CD4-positive, alpha-beta T cell (primary cell): ENCODE results near the gene PPCDC. TPM values are rescaled to one million over a fixed set of nuclear protein-coding genes. Genes with fewer than 3 reads are reported as not detected.

Experiments used
- ATAC-seq: fragments of 200-7000 bp; cut with Tn5 transposase; one replicate; pipeline ENCODE4 v1.10.0; 2022; ENCODE audit warnings: mild to moderate bottlenecking; ENCODE audit not compliant: poor library complexity
- CTCF ChIA-PET: fragments of 350-600 bp; sonication (Branson Sonifier 250); formaldehyde crosslinking; loops from one replicate; lab custom pipeline; 2021; ENCODE audit warnings: antibody characterized with exemption, inconsistent platforms; lab: Charles Lee
- POLR2A ChIA-PET: fragments of 350-600 bp; sonication (Branson Sonifier 250); formaldehyde crosslinking; loops from one replicate; lab custom pipeline; 2021; ENCODE audit warnings: antibody characterized with exemption, inconsistent platforms; lab: Charles Lee
- DNase-seq, 14 experiments: peaks; one replicate each; pipeline ENCODE4 v3.0.0-alpha.2; 2013 to 2020; ENCODE audit warnings: mixed read lengths in 2 of 14
- H3K27ac ChIP-seq, 2 donors: one replicate each; pipeline versions ENCODE4 v1.5.1 to v1.7.0; 2013; ENCODE audit warnings: low read length in 2 of 2, low read depth in 1 of 2, mild to moderate bottlenecking in 1 of 2
- H3K27me3 ChIP-seq, 2 experiments: 1 replicate in 1 of 2; 2 replicates in 1 of 2; pipeline versions ENCODE4 v1.6.1 to v1.7.0; 2013; ENCODE audit warnings: low read length in 2 of 2, control low read depth in 1 of 2, mild to moderate bottlenecking in 1 of 2, moderate library complexity in 1 of 2; ENCODE audit not compliant: insufficient read depth in 2 of 2, control insufficient read depth in 1 of 2
- H3K36me3 ChIP-seq: one replicate; pipeline ENCODE4 v1.6.1; 2013; ENCODE audit warnings: low read length, control low read depth; ENCODE audit not compliant: insufficient read depth
- H3K4me1 ChIP-seq: one replicate; pipeline ENCODE4 v1.6.1; 2013; ENCODE audit warnings: low read length, control low read depth; ENCODE audit not compliant: insufficient read depth
- H3K4me3 ChIP-seq: one replicate; pipeline ENCODE4 v1.5.1; 2013; ENCODE audit warnings: mild to moderate bottlenecking, low read length, moderate library complexity
- H3K9me3 ChIP-seq, 2 experiments: 1 replicate in 1 of 2; 2 replicates in 1 of 2; pipeline versions ENCODE4 v1.6.1 to v1.7.0; 2013; ENCODE audit warnings: low read length in 2 of 2, mild to moderate bottlenecking in 2 of 2, control low read depth in 1 of 2, moderate library complexity in 1 of 2; ENCODE audit not compliant: control insufficient read depth in 1 of 2, insufficient read depth in 1 of 2
- H3K27ac Mint-ChIP-seq: one replicate; pipeline ENCODE4 v1.8.0; 2020; ENCODE audit warnings: mixed read lengths
- H3K27me3 Mint-ChIP-seq: one replicate; pipeline ENCODE4 v1.8.0; 2021; ENCODE audit warnings: mixed read lengths
- H3K36me3 Mint-ChIP-seq: one replicate; pipeline ENCODE4 v1.8.0; 2021; ENCODE audit warnings: low read depth, mixed read lengths
- H3K4me1 Mint-ChIP-seq: one replicate; pipeline ENCODE4 v1.8.0; 2021; ENCODE audit warnings: low read depth, mixed read lengths
- H3K4me3 Mint-ChIP-seq: one replicate; pipeline ENCODE4 v1.8.0; 2020; ENCODE audit warnings: mild to moderate bottlenecking, mixed read lengths
- H3K9me3 Mint-ChIP-seq: one replicate; pipeline ENCODE4 v1.8.0; 2020; ENCODE audit warnings: mixed read lengths
- intact Hi-C, 2 experiments: fragments of 100-400 bp; cut with DNase I in 1 of 2; cut with micrococcal nuclease in 1 of 2; formaldehyde crosslinking; loops; one replicate each; pipeline versions ENCODE4 v1.15.1 to v1.9.0; 2023 to 2025; cut with DNase I, micrococcal nuclease
- polyA plus RNA-seq, 2 donors: library from polyadenylated mRNA; unstranded; fragments of 120-200 nt; gene quantifications; one replicate each; pipeline ENCODE4 v1.2.1, GENCODE V29; 2013
- total RNA-seq, 174 experiments: library from RNA in 2 of 174; stranded (reverse) in 2 of 174; gene quantifications; one replicate each; pipeline ENCODE4 v1.2.3 and lab custom pipeline; 2021 to 2026
- TF ChIP-seq, protein P1 (sequence below): fragments of 200-600 bp; IDR thresholded peaks from one replicate; pipeline ENCODE4 v1.8.0; 2022; ENCODE audit warnings: antibody characterized with exemption, mild to moderate bottlenecking

The PPCDC gene, protein sequence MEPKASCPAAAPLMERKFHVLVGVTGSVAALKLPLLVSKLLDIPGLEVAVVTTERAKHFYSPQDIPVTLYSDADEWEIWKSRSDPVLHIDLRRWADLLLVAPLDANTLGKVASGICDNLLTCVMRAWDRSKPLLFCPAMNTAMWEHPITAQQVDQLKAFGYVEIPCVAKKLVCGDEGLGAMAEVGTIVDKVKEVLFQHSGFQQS
- total RNA-seq (1 to 10 TPM; 5.5 to 5.8 TPM), total RNA-seq (lab: John Stamatoyannopoulos, UW) (3.2 to 24.3 (median 9.3) reads per million in 172 experiments)
- 10.1 TPM for polyA plus RNA-seq (2013, experiment 1 of 2)
- 11.6 TPM for polyA plus RNA-seq (2013, experiment 2 of 2)

DNA sequence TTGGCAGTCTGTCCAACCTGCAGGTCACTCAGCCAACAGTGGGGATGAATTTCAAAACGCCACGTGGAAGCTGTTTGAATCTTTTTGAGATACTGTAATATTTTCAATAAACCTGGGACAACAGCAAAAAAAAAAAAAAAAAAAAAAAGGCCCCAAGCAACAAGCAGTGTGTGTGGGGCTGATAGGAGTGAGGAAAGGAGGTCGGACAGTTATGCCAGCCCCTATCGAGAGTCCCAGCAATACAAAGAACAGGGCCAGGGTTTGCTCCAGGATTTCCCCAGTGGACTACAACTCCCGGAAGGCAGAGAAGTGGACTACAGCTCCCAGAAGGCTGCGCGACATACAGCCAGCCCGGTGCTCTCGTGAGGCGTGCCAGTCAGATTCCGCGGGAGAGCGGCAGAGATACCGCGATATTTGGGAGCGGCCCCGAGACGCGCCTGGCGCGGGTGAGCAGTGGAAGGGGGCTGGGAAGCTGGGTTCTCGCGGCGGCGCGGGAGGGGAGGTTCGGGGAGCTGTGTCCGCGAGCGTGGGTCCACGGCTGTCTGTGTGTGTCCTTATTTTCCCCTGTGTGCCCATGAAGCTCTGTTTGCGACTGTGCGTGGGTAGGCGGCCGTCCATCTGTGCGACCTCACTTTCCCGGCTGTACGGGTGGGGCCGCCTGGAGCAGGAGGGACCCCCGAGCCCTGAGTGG is at the start of gene PPCDC:
Gene PPCDC (plus strand): TSS at position 410 of the 691 bp plus-strand sequence. CDS start 4,729 bp downstream, outside the sequence.
- H3K4me3 Mint-ChIP-seq: peak within 1 kb of the TSS; percentile 99
- no peaks in the 10 kb centered on the region for H3K9me3 Mint-ChIP-seq
- peak; percentile 83 to 96 (median 90) for DNase-seq
- peaks cover 7% of the 10 kb centered on the region for H3K36me3 Mint-ChIP-seq
- H3K36me3 ChIP-seq: peaks cover 1% of the 10 kb centered on the region
- peaks cover 23% of the 10 kb centered on the region for H3K4me1 Mint-ChIP-seq
- peak within 1 kb of the TSS; percentile 81 for H3K4me3 ChIP-seq
- no peaks in the 10 kb centered on the region for H3K27me3 Mint-ChIP-seq
- ATAC-seq: peak; percentile 100
- TF ChIP-seq, protein P1, sequence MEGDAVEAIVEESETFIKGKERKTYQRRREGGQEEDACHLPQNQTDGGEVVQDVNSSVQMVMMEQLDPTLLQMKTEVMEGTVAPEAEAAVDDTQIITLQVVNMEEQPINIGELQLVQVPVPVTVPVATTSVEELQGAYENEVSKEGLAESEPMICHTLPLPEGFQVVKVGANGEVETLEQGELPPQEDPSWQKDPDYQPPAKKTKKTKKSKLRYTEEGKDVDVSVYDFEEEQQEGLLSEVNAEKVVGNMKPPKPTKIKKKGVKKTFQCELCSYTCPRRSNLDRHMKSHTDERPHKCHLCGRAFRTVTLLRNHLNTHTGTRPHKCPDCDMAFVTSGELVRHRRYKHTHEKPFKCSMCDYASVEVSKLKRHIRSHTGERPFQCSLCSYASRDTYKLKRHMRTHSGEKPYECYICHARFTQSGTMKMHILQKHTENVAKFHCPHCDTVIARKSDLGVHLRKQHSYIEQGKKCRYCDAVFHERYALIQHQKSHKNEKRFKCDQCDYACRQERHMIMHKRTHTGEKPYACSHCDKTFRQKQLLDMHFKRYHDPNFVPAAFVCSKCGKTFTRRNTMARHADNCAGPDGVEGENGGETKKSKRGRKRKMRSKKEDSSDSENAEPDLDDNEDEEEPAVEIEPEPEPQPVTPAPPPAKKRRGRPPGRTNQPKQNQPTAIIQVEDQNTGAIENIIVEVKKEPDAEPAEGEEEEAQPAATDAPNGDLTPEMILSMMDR: no peak
- intact Hi-C loops: loop anchor here in 1 of 2 experiments (2.0 to 10.0 kb wide), 5 partner anchors 87 to 1031 kb away; partner anchors contain the start of genes ARID3B, IMP3, PML and SIN3A
- peaks cover 20% of the 10 kb centered on the region for H3K4me1 ChIP-seq
- POLR2A ChIA-PET: interaction anchor here (0.5 to 2.4 kb wide), 22 partner anchors 11 to 1885 kb away, joined by 3 to 27 read pairs (median 4); partner anchors contain the start of genes C15orf39, CLK3, COX5A and IMP3
- peak within 1 kb of the TSS; percentile 46 to 50 for H3K27ac ChIP-seq
- CTCF ChIA-PET: interaction anchor here (0.8 to 1.9 kb wide), 3 partner anchors 85 to 181 kb away, joined by 3 to 10 read pairs (median 9); partner anchors contain the start of genes C15orf39 and COX5A
- no peaks in the 10 kb centered on the region for H3K27me3 ChIP-seq
- H3K9me3 ChIP-seq: no peaks in the 10 kb centered on the region
- H3K27ac Mint-ChIP-seq: peak within 1 kb of the TSS; percentile 94

DNA sequence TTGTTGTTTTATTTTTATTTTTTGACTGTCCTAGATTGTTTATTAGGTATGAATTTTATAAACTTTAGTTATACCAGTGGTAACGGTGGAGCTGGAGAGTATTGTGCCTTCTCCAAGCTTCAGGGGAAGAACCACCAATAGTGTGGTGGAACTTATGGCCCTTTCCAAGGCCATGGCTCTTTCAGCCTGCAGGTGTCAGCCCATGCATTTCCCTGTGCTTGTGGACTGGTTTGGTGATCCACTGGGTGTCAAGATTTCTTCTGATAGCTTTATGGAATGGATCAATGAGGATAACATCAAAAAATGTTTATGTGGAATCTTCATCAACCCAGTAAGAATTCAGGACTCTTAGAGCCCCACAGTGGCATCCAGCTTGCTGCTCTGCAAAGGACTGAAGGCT is 47.2 kb upstream of the PPCDC start:
- Mint-ChIP-seq H3K4me1 (no peaks in the 10 kb centered on the region), H3K4me3 (no peak overlapping the region), H3K9me3 (no peaks in the 10 kb centered on the region), H3K36me3 (no peaks in the 10 kb centered on the region), H3K27me3 (peaks cover 6% of the 10 kb centered on the region), H3K27ac (no peak overlapping the region)
- H3K9me3 ChIP-seq: no peaks in the 10 kb centered on the region
- intact Hi-C loops: no loop called here
- TF ChIP-seq, protein P1: no peak
- DNase-seq: no peak
- no peak for ATAC-seq
- H3K27ac ChIP-seq: no peak overlapping the region
- ChIA-PET CTCF (interaction anchor here (1.2 kb wide), 1 partner anchor 26 kb away, joined by 3 read pairs; no protein-coding TSS in a partner anchor), POLR2A (no interaction called here)
- no peaks in the 10 kb centered on the region for H3K4me1 ChIP-seq
- H3K4me3 ChIP-seq: no peak overlapping the region
- peaks cover 4 to 9% of the 10 kb centered on the region in 2 experiments for H3K27me3 ChIP-seq
- no peaks in the 10 kb centered on the region for H3K36me3 ChIP-seq

DNA sequence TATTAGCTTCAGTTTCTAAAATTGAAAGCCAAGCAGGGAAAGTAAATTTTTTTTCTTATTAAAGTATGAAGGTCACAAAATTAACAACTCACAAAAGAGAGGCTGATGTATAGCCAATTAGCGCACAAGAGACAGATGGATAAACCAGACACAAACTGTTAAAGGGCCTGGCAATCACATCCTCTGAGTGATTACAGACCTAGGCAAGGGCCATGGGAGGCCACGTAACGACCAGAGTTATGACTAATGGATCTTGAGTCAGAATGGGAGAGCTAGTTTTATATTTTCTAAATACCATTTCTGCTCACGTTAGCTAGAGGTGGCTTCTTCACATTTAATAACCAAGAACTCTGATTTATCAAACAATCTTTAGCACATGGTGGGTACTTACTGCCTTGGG is 45.8 kb upstream of the PPCDC start:
- intact Hi-C loops: no loop called here
- no peaks in the 10 kb centered on the region for H3K4me1 Mint-ChIP-seq
- H3K36me3 Mint-ChIP-seq: no peaks in the 10 kb centered on the region
- no peaks in the 10 kb centered on the region for H3K9me3 Mint-ChIP-seq
- ChIA-PET CTCF (interaction anchor here (0.6 kb wide), 1 partner anchor 23 kb away, joined by 3 read pairs; no protein-coding TSS in a partner anchor), POLR2A (no interaction called here)
- H3K27ac Mint-ChIP-seq: no peak overlapping the region
- peaks cover 6% of the 10 kb centered on the region for H3K27me3 Mint-ChIP-seq
- H3K4me3 Mint-ChIP-seq: no peak overlapping the region
- ATAC-seq (no peak), DNase-seq (no peak)
- no peak overlapping the region for H3K4me3 ChIP-seq
- TF ChIP-seq, protein P1: no peak
- H3K36me3 ChIP-seq: no peaks in the 10 kb centered on the region
- no peak overlapping the region for H3K27ac ChIP-seq
- H3K4me1 ChIP-seq: no peaks in the 10 kb centered on the region
- H3K9me3 ChIP-seq: no peaks in the 10 kb centered on the region
- H3K27me3 ChIP-seq: peaks cover 4 to 9% of the 10 kb centered on the region in 2 experiments
